Measurements from ENCODE around the gene KAZN.

Gene KAZN

DNA sequence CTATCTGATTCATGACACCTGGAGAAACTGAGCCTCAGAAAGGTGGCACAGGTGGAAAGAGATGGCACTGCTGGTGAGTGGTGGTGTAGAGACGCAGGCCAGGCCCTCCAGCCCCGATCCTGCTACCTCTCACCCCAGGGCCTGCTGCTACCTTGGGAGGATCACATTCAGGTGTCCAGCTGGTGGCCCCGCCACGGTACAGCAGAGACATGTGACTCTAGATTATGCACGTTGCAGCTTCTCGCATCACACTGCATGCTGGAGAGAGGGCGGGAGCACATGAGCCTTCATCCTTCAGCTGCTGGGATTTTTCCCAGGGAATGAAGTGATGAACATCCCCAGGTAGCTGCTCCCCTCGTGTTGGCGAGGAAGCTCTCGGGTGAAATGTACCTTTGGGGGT is 32.9 kb downstream of the KAZN start:
- Histone ChIP-seq H3K14ac (ENCODE audit: low read length) (no peak overlapping the region), H3K9ac (ENCODE audit: low read length) (no peak overlapping the region), H2AK5ac (ENCODE audit: low read length) (peak overlapping the region; percentile 50), H3K27me3 (ENCODE audit: insufficient read depth, low read length) (no peaks in the 10 kb centered on the region), H3K9me3 (ENCODE audit: insufficient read depth, low read depth, low read length) (no peaks in the 10 kb centered on the region), H3K79me1 (ENCODE audit: low read length) (peaks cover 18% of the 10 kb centered on the region), H3K27ac (ENCODE audit: low read depth, low read length) (no peak overlapping the region), H3K4ac (ENCODE audit: low read depth, low read length) (no peak overlapping the region), H2BK5ac (ENCODE audit: low read depth, low read length, poor library complexity) (no peak overlapping the region), H3K4me3 (ENCODE audit: low read depth, low read length) (no peak overlapping the region), H4K8ac (ENCODE audit: low read depth, low read length) (no peak overlapping the region), H3K4me1 (ENCODE audit: control insufficient read depth in 1 of 2, insufficient read depth in 2 of 2, low read length in 2 of 2) (peaks cover 23 to 31% of the 10 kb centered on the region in 2 experiments), H2BK12ac (ENCODE audit: low read length) (no peak overlapping the region), H3K18ac (ENCODE audit: low read length) (no peak overlapping the region), H2BK120ac (ENCODE audit: insufficient read depth, low read length, poor library complexity) (no peak overlapping the region), H2AFZ (ENCODE audit: insufficient read depth, low read length, poor library complexity) (no peak overlapping the region), H3K23ac (ENCODE audit: low read length) (no peak overlapping the region), H4K12ac (ENCODE audit: low read depth, low read length) (no peak overlapping the region), H4K91ac (ENCODE audit: low read depth, low read length) (no peak overlapping the region), H3K79me2 (ENCODE audit: control insufficient read depth, insufficient read depth, low read length, poor library complexity) (no peaks in the 10 kb centered on the region), H3K36me3 (ENCODE audit: control insufficient read depth in 1 of 2, insufficient read depth in 2 of 2, low read length in 2 of 2) (no peaks in the 10 kb centered on the region), H3K4me2 (ENCODE audit: low read length) (no peak overlapping the region)
- no CpG with 5 or more reads among the region's 10 CpGs for WGBS (ENCODE audit: extremely low coverage, insufficient coverage, insufficient read length)
- no peak for DNase-seq

GRCh38 chr1:14634486-14634885 is 36.0 kb downstream of the KAZN start:
- Histone ChIP-seq H4K12ac (ENCODE audit: low read depth, low read length) (no peak overlapping the region), H4K8ac (ENCODE audit: low read depth, low read length) (no peak overlapping the region), H3K4me1 (ENCODE audit: control insufficient read depth in 1 of 2, insufficient read depth in 2 of 2, low read length in 2 of 2) (peaks cover 22 to 23% of the 10 kb centered on the region in 2 experiments), H3K4ac (ENCODE audit: low read depth, low read length) (no peak overlapping the region), H2BK120ac (ENCODE audit: insufficient read depth, low read length, poor library complexity) (no peak overlapping the region), H2BK5ac (ENCODE audit: low read depth, low read length, poor library complexity) (no peak overlapping the region), H3K79me1 (ENCODE audit: low read length) (peaks cover 10% of the 10 kb centered on the region), H3K9ac (ENCODE audit: low read length) (no peak overlapping the region), H3K14ac (ENCODE audit: low read length) (no peak overlapping the region), H2AK5ac (ENCODE audit: low read length) (no peak overlapping the region), H2AFZ (ENCODE audit: insufficient read depth, low read length, poor library complexity) (no peak overlapping the region), H3K23ac (ENCODE audit: low read length) (no peak overlapping the region), H3K27ac (ENCODE audit: low read depth, low read length) (peak overlapping the region; percentile 43), H2BK12ac (ENCODE audit: low read length) (no peak overlapping the region), H3K79me2 (ENCODE audit: control insufficient read depth, insufficient read depth, low read length, poor library complexity) (no peaks in the 10 kb centered on the region), H3K18ac (ENCODE audit: low read length) (no peak overlapping the region), H4K91ac (ENCODE audit: low read depth, low read length) (no peak overlapping the region), H3K36me3 (ENCODE audit: control insufficient read depth in 1 of 2, insufficient read depth in 2 of 2, low read length in 2 of 2) (no peaks in the 10 kb centered on the region), H3K4me3 (ENCODE audit: low read depth, low read length) (no peak overlapping the region), H3K9me3 (ENCODE audit: insufficient read depth, low read depth, low read length) (no peaks in the 10 kb centered on the region), H3K27me3 (ENCODE audit: insufficient read depth, low read length) (no peaks in the 10 kb centered on the region), H3K4me2 (ENCODE audit: low read length) (peak overlapping the region; percentile 20)
- peak; percentile 59 to 81 for DNase-seq
- no CpG with 5 or more reads among the region's 5 CpGs for WGBS (ENCODE audit: extremely low coverage, insufficient coverage, insufficient read length)

GRCh38 chr1:14635421-14635820 is 36.9 kb downstream of the KAZN start:
- Histone ChIP-seq H2AK5ac (ENCODE audit: low read length) (peak overlapping the region; percentile 31), H3K4me2 (ENCODE audit: low read length) (no peak overlapping the region), H3K9me3 (ENCODE audit: insufficient read depth, low read depth, low read length) (no peaks in the 10 kb centered on the region), H3K9ac (ENCODE audit: low read length) (no peak overlapping the region), H3K4me3 (ENCODE audit: low read depth, low read length) (no peak overlapping the region), H4K12ac (ENCODE audit: low read depth, low read length) (no peak overlapping the region), H4K8ac (ENCODE audit: low read depth, low read length) (no peak overlapping the region), H4K91ac (ENCODE audit: low read depth, low read length) (no peak overlapping the region), H2BK120ac (ENCODE audit: insufficient read depth, low read length, poor library complexity) (peak overlapping the region; percentile 4), H3K27ac (ENCODE audit: low read depth, low read length) (no peak overlapping the region), H3K18ac (ENCODE audit: low read length) (peak overlapping the region; percentile 34), H2BK5ac (ENCODE audit: low read depth, low read length, poor library complexity) (no peak overlapping the region), H2BK12ac (ENCODE audit: low read length) (peak overlapping the region; percentile 0), H3K36me3 (ENCODE audit: control insufficient read depth in 1 of 2, insufficient read depth in 2 of 2, low read length in 2 of 2) (no peaks in the 10 kb centered on the region), H3K23ac (ENCODE audit: low read length) (no peak overlapping the region), H3K4me1 (ENCODE audit: control insufficient read depth in 1 of 2, insufficient read depth in 2 of 2, low read length in 2 of 2) (peaks cover 20 to 23% of the 10 kb centered on the region in 2 experiments), H3K4ac (ENCODE audit: low read depth, low read length) (peak overlapping the region; percentile 13), H3K27me3 (ENCODE audit: insufficient read depth, low read length) (no peaks in the 10 kb centered on the region), H2AFZ (ENCODE audit: insufficient read depth, low read length, poor library complexity) (no peak overlapping the region), H3K14ac (ENCODE audit: low read length) (peak overlapping the region; percentile 45), H3K79me1 (ENCODE audit: low read length) (peaks cover 10% of the 10 kb centered on the region), H3K79me2 (ENCODE audit: control insufficient read depth, insufficient read depth, low read length, poor library complexity) (no peaks in the 10 kb centered on the region)
- WGBS (ENCODE audit: extremely low coverage, insufficient coverage, insufficient read length), result no CpG with 5 or more reads among the region's 9 CpGs
- DNase-seq, result no peak

DNA sequence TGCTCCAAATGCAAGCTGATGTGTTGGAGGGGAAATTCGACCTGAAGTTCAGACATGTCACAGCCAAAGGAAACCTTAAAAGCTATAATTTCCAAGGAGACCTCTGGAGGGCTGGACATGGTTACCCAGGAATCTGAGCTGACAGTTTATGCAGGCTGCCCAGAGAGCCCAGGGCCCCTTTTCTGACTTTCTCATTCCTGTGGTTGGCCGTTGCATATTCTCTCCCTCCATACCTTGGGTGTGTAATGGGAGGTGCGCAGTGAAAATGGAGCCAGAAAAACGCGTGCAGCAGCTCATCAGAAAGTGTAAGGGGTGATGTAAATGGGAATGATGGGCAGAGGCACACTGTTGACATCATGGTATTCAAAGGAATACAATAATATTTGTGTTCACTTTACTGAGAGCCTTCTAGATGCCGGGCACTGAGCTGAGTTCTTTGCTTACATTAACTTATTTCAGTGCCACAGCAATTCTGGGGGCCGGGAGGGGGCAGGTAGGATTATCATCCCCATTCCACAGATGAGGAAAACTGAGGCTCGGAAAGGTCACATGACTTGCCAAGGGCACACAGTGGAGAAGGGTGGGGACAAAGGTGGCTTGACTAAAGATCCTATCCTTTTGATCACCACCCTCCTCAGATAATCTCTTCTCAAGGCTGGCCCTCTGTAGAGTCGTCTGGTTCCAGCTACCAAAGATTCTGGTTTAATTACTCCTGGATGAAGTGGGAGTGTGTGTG is 38.6 kb downstream of the KAZN start:
- no peak for DNase-seq
- Histone ChIP-seq H3K4me2 (ENCODE audit: low read length) (no peak overlapping the region), H3K14ac (ENCODE audit: low read length) (no peak overlapping the region), H3K23ac (ENCODE audit: low read length) (no peak overlapping the region), H4K12ac (ENCODE audit: low read depth, low read length) (no peak overlapping the region), H3K9ac (ENCODE audit: low read length) (no peak overlapping the region), H3K18ac (ENCODE audit: low read length) (no peak overlapping the region), H3K4me3 (ENCODE audit: low read depth, low read length) (no peak overlapping the region), H3K79me2 (ENCODE audit: control insufficient read depth, insufficient read depth, low read length, poor library complexity) (no peaks in the 10 kb centered on the region), H3K79me1 (ENCODE audit: low read length) (peaks cover 10% of the 10 kb centered on the region), H3K9me3 (ENCODE audit: insufficient read depth, low read depth, low read length) (no peaks in the 10 kb centered on the region), H2AFZ (ENCODE audit: insufficient read depth, low read length, poor library complexity) (no peak overlapping the region), H3K4me1 (ENCODE audit: control insufficient read depth in 1 of 2, insufficient read depth in 2 of 2, low read length in 2 of 2) (peaks cover 20 to 23% of the 10 kb centered on the region in 2 experiments), H2BK12ac (ENCODE audit: low read length) (no peak overlapping the region), H4K91ac (ENCODE audit: low read depth, low read length) (no peak overlapping the region), H4K8ac (ENCODE audit: low read depth, low read length) (no peak overlapping the region), H2BK5ac (ENCODE audit: low read depth, low read length, poor library complexity) (no peak overlapping the region), H2AK5ac (ENCODE audit: low read length) (no peak overlapping the region), H3K27me3 (ENCODE audit: insufficient read depth, low read length) (no peaks in the 10 kb centered on the region), H2BK120ac (ENCODE audit: insufficient read depth, low read length, poor library complexity) (no peak overlapping the region), H3K4ac (ENCODE audit: low read depth, low read length) (no peak overlapping the region), H3K27ac (ENCODE audit: low read depth, low read length) (no peak overlapping the region), H3K36me3 (ENCODE audit: control insufficient read depth in 1 of 2, insufficient read depth in 2 of 2, low read length in 2 of 2) (no peaks in the 10 kb centered on the region)
- no CpG with 5 or more reads among the region's 9 CpGs for WGBS (ENCODE audit: extremely low coverage, insufficient coverage, insufficient read length)
